Left lung (tissue), 10 donors: ENCODE results near the gene TARS1. TPM values are rescaled to one million over a fixed set of nuclear protein-coding genes. Genes with fewer than 3 reads are reported as not detected.

Source experiments
- ATAC-seq: fragments of 200-7000 bp; cut with Tn5 transposase; one replicate; pipeline ENCODE4 v1.9.1; 2020; ENCODE audit warnings: moderate library complexity
- DNase-seq, 4 donors: peaks; one replicate each; pipeline ENCODE4 v3.0.0-alpha.2; 2013 to 2020
- H3K27ac ChIP-seq, 2 donors: fragments of 200-600 bp; sonication (generic) in 1 of 2; one replicate each; pipeline versions ENCODE4 v1.5.0 to v1.8.0; 2020 to 2021
- H3K27me3 ChIP-seq, 2 donors: fragments of 200-600 bp; sonication (generic) in 1 of 2; one replicate each; pipeline versions ENCODE4 v1.5.0 to v1.8.0; 2020 to 2021
- H3K36me3 ChIP-seq, 2 donors: fragments of 200-600 bp; sonication (generic) in 1 of 2; one replicate each; pipeline versions ENCODE4 v1.5.0 to v1.8.0; 2020 to 2021
- H3K4me1 ChIP-seq, 2 donors: fragments of 200-600 bp; one replicate each; pipeline ENCODE4 v1.8.0; 2021
- H3K4me3 ChIP-seq, 2 donors: fragments of 200-600 bp; sonication (generic) in 1 of 2; one replicate each; pipeline versions ENCODE4 v1.5.0 to v1.8.0; 2020 to 2021; ENCODE audit warnings: mild to moderate bottlenecking in 1 of 2
- H3K9me3 ChIP-seq, 2 donors: fragments of 200-600 bp; sonication (generic) in 1 of 2; one replicate each; pipeline versions ENCODE4 v1.5.0 to v1.8.0; 2020 to 2021
- CTCF ChIP-seq, 2 donors: fragments of 200-600 bp; sonication (generic) in 1 of 2; IDR thresholded peaks; one replicate each; pipeline versions ENCODE4 v1.5.0 to v1.8.0; 2021; ENCODE audit warnings: antibody characterized with exemption in 2 of 2
- intact Hi-C, 2 donors: fragments of 100-400 bp; cut with DNase I; formaldehyde crosslinking; loops; one replicate each; pipeline versions ENCODE4 v1.11.2 to v1.14.2; 2022
- polyA plus RNA-seq, 6 donors: library from polyadenylated mRNA; unstranded; fragments of 120-200 nt; gene quantifications; one replicate each; pipeline ENCODE4 v1.2.1, GENCODE V29; 2013; ENCODE audit not compliant: insufficient read length in 6 of 6
- total RNA-seq, 2 donors: library from RNA; stranded (reverse); fragmentation: NEBNext Ultra II Directional; extraction: Animal tissue kit (Norgen Biotek cat#: 25700); gene quantifications; one replicate each; pipeline ENCODE4 v1.2.1, GENCODE V29; 2021
- donor health status: DM: no; HTN: yes; CAD: no.
- donor health status: DM: no; HTN: no; CAD: no.

TARS1 gene
- total and polyA plus RNA-seq, 8 donors, result 94.6 to 121 (median 105) TPM

DNA sequence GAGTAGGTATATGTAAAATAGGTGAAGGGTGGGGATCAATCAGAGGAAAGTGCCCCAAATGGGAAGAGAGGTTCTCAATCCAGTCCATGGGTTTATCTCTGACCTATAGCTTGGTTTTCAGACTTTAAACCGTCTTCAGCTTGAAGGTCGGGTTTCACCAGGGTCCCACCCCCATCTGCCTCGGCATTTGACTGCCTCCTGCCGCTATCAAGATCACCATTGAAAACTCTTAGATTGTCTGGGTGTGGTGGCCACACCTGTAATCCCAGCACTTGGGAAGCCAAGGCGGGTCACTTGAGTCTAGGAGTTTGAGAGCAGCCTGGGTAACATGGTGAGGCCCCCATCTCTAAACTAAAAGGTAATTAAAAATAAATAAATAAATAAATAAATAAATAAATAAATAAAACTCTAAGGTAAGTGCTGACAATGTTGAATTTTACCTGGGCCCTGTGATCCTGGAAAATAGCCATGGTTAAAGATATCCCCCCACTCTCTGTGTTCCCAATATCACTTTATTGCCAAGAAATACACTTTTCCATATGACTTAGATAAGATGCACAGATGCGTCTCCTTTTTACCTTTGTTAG lies 48.8 kb downstream of the TARS1 start:
- Histone ChIP-seq H3K4me3 (no peak overlapping the region), H3K27ac (no peak overlapping the region), H3K9me3 (no peaks in the 10 kb centered on the region), H3K4me1 (no peaks in the 10 kb centered on the region), H3K27me3 (no peaks in the 10 kb centered on the region), H3K36me3 (no peaks in the 10 kb centered on the region)
- DNase-seq, result no peak
- no peak for ATAC-seq
- intact Hi-C loops, result no loop called here
- TF ChIP-seq CTCF (IDR thresholded peaks at IDR 0.05), result no peak

GRCh38 chr5:33490071-33490665 lies 49.4 kb downstream of the TARS1 start:
- DNase-seq (no peak), ATAC-seq (no peak)
- Histone ChIP-seq H3K27ac (no peak overlapping the region), H3K36me3 (no peaks in the 10 kb centered on the region), H3K4me3 (no peak overlapping the region), H3K9me3 (no peaks in the 10 kb centered on the region), H3K27me3 (no peaks in the 10 kb centered on the region), H3K4me1 (no peaks in the 10 kb centered on the region)
- intact Hi-C loops, result no loop called here
- TF ChIP-seq CTCF (IDR thresholded peaks at IDR 0.05), result no peak

- TF ChIP-seq CTCF (IDR thresholded peaks at IDR 0.05), result no peak
- Histone ChIP-seq H3K36me3 (no peaks in the 10 kb centered on the region), H3K4me1 (no peaks in the 10 kb centered on the region), H3K9me3 (no peaks in the 10 kb centered on the region), H3K4me3 (no peak overlapping the region), H3K27me3 (no peaks in the 10 kb centered on the region), H3K27ac (no peak overlapping the region)
- intact Hi-C loops, result no loop called here
- no peak for DNase-seq
- ATAC-seq, result no peak
These were observed 51.2 kb downstream of the TARS1 start for GRCh38 chr5:33491941-33492340.

DNA sequence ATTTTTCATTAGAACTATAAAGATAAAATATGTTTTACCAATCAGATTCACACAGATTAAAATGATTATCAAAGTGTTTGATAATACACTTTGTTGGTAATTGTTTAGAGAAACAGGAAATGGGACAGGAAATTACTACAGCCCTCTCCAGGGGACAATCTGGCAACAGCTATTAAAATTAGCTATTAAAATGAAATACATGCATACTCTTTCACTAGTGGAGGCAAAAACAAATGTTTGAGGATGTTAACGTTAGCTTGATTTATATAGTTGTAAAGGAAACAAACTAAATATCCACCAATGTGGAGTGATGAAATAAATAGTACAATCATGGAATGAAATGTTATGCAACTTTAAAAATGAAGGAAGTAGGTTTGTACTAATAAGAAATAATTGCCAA lies 53.7 kb downstream of the TARS1 start:
- no peaks in the 10 kb centered on the region for H3K27me3 ChIP-seq

DNA sequence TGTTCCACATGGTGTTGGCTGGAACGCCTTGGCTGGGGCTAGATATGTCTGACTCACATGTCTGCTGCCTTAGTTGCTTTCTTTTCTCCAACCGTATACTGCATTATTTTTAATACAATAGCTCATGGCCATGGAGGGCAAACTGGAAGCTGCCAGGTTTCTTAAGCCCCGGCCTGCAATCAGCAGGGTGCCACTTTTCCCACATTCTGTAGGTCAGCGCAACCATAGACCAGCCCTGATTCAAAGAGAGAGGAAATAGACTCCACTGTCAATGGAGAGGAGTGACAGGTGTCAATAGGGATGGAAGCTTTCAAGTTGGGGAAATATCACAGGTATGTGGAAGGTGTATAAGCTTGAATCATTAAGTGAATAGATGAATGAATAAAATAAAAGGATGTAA lies 60.5 kb downstream of the TARS1 start:
- no peak overlapping the region for H3K4me3 ChIP-seq
- no peaks in the 10 kb centered on the region for H3K36me3 ChIP-seq
- H3K9me3 ChIP-seq, result no peaks in the 10 kb centered on the region
- DNase-seq, result no peak
- H3K27ac ChIP-seq, result no peak overlapping the region
- H3K4me1 ChIP-seq, result no peaks in the 10 kb centered on the region
- intact Hi-C loops, result no loop called here
- ATAC-seq, result no peak
- TF ChIP-seq CTCF (IDR thresholded peaks at IDR 0.05), result no peak
- no peaks in the 10 kb centered on the region for H3K27me3 ChIP-seq

More for the DNA sequence above, 53.7 kb downstream of the TARS1 start:
- no peak for TF ChIP-seq CTCF (IDR thresholded peaks at IDR 0.05)
- no peaks in the 10 kb centered on the region for H3K36me3 ChIP-seq
- intact Hi-C loops, result no loop called here
- no peak overlapping the region for H3K4me3 ChIP-seq
- H3K4me1 ChIP-seq, result no peaks in the 10 kb centered on the region
- ATAC-seq (no peak), DNase-seq (peak in 2 of 4 donors; percentile 20 to 24)
- no peak overlapping the region for H3K27ac ChIP-seq
- no peaks in the 10 kb centered on the region for H3K9me3 ChIP-seq
